AG04449 (cell line): ENCODE data around the gene LEF1.
"Not testable (repeated sequence)": the region's sequence is repeated elsewhere in the genome, so short reads cannot be mapped to it uniquely, and the experiment has no call there.

Experiments used
- CTCF ChIA-PET: fragments of 350-600 bp; formaldehyde crosslinking; extraction: SDS; loops from one replicate; lab custom pipeline; 2021; ENCODE audit warnings: antibody characterized with exemption; lab: Yijun Ruan, JAX
- POLR2A ChIA-PET: fragments of 400-600, 350-600 bp; formaldehyde crosslinking; extraction: SDS; loops from one replicate; lab custom pipeline; 2020; ENCODE audit warnings: antibody characterized with exemption, inconsistent platforms; lab: Yijun Ruan, JAX
- DNase-seq: peaks from one replicate; pipeline ENCODE4 v3.0.0-alpha.2; 2010; ENCODE audit warnings: low read depth, low spot score
- H3K4me3 ChIP-seq: 2 replicates; pipeline ENCODE4 v1.5.1; 2011; ENCODE audit warnings: low read depth, mild to moderate bottlenecking, control low read depth, low read length
- CTCF ChIP-seq: IDR thresholded peaks from one replicate; pipeline ENCODE4 v1.5.1; 2011; ENCODE audit warnings: mild to moderate bottlenecking, moderate library complexity, low read length, control low read depth, inconsistent platforms; ENCODE audit not compliant: insufficient read depth; ENCODE audit errors: missing control alignments

LEF1 gene

GRCh38 chr4:108024085-108024877, 144.5 kb downstream of the LEF1 start:
- TF ChIP-seq CTCF: no peak
- H3K4me3 ChIP-seq: no peak overlapping the region
- DNase-seq: no peak
- CTCF ChIA-PET: interaction anchor here (1.2 to 2.4 kb wide), 5 partner anchors 8 to 548 kb away, joined by 4 to 6 read pairs (median 5); no protein-coding TSS in a partner anchor
- POLR2A ChIA-PET: no interaction called here

DNA sequence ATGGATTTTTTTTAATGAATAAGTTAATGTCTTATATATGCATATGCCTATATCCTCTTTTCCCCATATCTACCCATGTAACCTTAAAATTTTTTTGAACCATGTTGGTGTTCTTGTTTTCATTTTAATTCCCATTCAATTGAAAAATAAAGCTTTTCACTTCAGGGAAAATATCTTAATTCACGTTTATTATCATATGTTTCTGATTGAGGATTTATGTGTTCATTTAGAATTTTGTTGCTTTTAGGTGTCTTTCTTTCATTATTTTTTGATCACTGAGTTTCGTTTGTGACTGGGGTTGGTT, 149.9 kb downstream of the LEF1 start:
- TF ChIP-seq CTCF: no peak
- ChIA-PET CTCF (interaction anchor here (0.6 to 9.6 kb wide), 50 partner anchors 8 to 1352 kb away, joined by 3 to 176 read pairs (median 4); partner anchors contain the start of gene HADH), POLR2A (interaction anchor here (0.7 kb wide), 1 partner anchor 553 kb away, joined by 5 read pairs; no protein-coding TSS in a partner anchor)
- DNase-seq: no peak
- no peak overlapping the region for H3K4me3 ChIP-seq

- DNase-seq: peak; percentile 17
- no peak overlapping the region for H3K4me3 ChIP-seq
- ChIA-PET POLR2A (interaction anchor here (0.7 kb wide), 1 partner anchor 554 kb away, joined by 5 read pairs; no protein-coding TSS in a partner anchor), CTCF (interaction anchor here (0.6 to 9.6 kb wide), 48 partner anchors 8 to 1353 kb away, joined by 3 to 176 read pairs (median 4); partner anchors contain the start of gene HADH)
- TF ChIP-seq CTCF: peak; percentile 77
These were observed 150.5 kb downstream of the LEF1 start for GRCh38 chr4:108018040-108018883.

- POLR2A ChIA-PET: no interaction called here
- no peak for TF ChIP-seq CTCF
- CTCF ChIA-PET: interaction anchor here (0.7 to 9.6 kb wide), 8 partner anchors 10 to 636 kb away, joined by 3 to 176 read pairs (median 4); no protein-coding TSS in a partner anchor
- H3K4me3 ChIP-seq: no peak overlapping the region
- no peak for DNase-seq
These were observed 154.8 kb downstream of the LEF1 start for GRCh38 chr4:108013955-108014354.

GRCh38 chr4:108013327-108013726, 155.4 kb downstream of the LEF1 start:
- no peak overlapping the region for H3K4me3 ChIP-seq
- ChIA-PET POLR2A (no interaction called here), CTCF (interaction anchor here (0.9 to 9.6 kb wide), 5 partner anchors 10 to 636 kb away, joined by 3 to 176 read pairs (median 3); no protein-coding TSS in a partner anchor)
- no peak for TF ChIP-seq CTCF
- DNase-seq: no peak

GRCh38 chr4:108012382-108012781, 156.3 kb downstream of the LEF1 start:
- CTCF ChIA-PET, POLR2A ChIA-PET, DNase-seq, H3K4me3 ChIP-seq: not testable (repeated sequence)
